GM03348 (cell line): ENCODE data around the gene RAC3.

ENCODE experiments used
- DNase-seq: peaks from one replicate; pipeline ENCODE4 v3.0.0; 2012; ENCODE audit warnings: low spot score

The RAC3 gene

GRCh38 chr17:82041144-82041814 is 9.8 kb downstream of the RAC3 start:
- no peak for DNase-seq

GRCh38 chr17:82042649-82043048 is 11.2 kb downstream of the RAC3 start:
- DNase-seq = no peak

- DNase-seq = no peak
Measured at GRCh38 chr17:82043507-82043906, 12.0 kb downstream of the RAC3 start.

- no peak for DNase-seq
Measured at GRCh38 chr17:82045936-82046484, 14.5 kb downstream of the RAC3 start.

GRCh38 chr17:82046903-82047302 is 15.4 kb downstream of the RAC3 start:
- DNase-seq = no peak

DNA sequence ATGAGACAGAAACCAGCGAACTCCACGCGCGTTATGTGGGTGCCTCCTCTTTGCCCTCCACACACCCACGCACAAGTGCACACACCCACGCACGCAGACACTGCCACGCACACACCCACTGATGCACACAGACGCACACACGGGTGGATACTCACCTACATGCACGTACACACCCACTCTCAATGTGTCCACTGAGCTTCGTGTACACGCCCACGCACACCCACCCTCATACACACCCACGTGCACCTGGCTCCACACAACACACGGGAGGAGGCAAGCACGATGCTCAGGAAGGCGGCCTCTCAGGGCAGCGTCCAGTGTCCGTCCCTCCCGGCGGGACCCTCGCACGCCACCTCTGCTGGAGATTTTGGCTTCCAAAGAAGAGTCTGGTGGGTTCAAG is 15.9 kb downstream of the RAC3 start:
- DNase-seq = no peak

DNA sequence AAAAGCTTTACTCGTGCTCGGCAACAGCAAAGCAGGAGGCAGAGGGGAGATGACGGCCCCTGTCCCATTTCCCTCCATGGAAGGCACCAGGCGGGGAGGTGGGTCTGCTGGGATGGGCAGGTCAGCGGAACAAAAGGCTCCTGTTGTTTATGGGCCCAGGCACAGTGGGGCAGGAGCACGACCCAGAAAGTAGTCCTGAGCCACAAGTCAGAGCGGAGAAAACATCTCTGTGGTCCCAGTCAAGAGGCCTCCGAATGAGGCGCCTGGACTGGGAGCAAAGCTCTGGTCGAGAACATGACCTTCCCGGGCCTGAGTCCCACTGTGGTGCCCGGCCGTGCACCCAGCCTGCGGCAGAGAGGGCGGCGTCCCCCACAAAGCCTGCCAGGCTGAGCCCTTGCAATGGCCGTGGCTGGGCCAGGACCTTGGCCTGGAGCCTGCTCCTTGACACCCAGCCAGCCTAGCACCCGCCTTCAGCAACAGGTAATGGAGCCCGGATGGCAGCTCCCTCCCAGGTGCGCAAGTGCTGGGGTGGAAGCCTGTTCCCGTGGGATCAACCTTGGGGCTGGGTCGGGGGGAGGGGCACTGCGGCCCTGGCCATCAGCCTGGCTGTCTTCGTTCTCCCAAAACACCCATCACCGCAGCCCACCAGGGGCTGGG is 16.6 kb downstream of the RAC3 start:
- DNase-seq = no peak

DNA sequence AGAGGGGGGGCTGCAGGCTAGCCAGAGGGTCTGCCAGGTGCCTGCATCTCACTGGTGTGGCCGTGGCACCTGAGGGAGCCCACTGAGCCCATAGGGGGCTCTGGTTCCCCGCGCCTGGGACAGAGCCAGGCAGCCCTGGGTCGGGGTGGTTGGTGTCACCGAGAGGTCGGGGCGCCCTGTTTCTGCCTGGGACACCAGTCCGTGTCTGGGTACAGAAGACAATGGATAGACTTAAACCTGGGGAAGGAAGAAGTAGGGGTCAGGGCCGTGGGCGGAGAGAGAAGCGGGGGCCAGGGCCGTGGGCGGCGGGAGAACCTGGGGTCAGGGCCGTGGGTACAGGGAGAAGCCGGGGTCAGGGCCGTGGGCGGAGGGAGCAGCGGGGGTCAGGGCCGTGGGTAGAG is 17.1 kb downstream of the RAC3 start:
- DNase-seq = no peak

- no peak for DNase-seq
Measured at GRCh38 chr17:82049106-82049505, 17.6 kb downstream of the RAC3 start.

DNA sequence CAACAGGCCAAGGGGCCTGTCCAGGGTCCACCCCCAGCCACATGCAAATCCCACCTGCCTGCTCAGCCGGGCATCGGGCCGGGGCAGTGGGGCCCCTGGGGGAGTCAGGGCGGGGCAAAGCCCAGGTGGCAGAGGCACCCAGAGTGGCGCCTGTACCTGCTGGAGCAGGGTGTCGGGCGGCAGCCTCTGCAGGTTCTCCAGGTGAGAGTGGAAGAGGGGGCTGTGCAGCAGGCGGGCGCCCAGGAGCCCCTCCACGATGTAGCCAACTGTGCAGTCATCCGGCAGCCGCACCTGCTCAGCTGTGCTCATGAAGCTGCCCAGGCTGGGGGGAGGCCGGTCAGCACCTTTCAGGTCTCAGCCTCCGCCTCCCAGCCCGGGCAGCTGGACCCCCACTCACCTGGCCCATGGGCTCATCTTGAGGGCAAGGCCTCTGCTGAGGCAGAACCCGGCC is 18.1 kb downstream of the RAC3 start:
- DNase-seq = no peak

GRCh38 chr17:82050152-82050760 is 18.8 kb downstream of the RAC3 start:
- no peak for DNase-seq

GRCh38 chr17:82050761-82051641 is 19.5 kb downstream of the RAC3 start:
- DNase-seq = peak; percentile 56

- DNase-seq = peak; percentile 93
Measured at GRCh38 chr17:82051776-82052637, 20.5 kb downstream of the RAC3 start, which contains the start of the genes GPS1 and RFNG. TSS of gene GPS1 (plus strand) at chr17:82051898. CDS start at chr17:82051932, 34 bp downstream. TSS of gene RFNG (minus strand) at chr17:82051811. CDS start at chr17:82051766, 45 bp downstream.

DNA sequence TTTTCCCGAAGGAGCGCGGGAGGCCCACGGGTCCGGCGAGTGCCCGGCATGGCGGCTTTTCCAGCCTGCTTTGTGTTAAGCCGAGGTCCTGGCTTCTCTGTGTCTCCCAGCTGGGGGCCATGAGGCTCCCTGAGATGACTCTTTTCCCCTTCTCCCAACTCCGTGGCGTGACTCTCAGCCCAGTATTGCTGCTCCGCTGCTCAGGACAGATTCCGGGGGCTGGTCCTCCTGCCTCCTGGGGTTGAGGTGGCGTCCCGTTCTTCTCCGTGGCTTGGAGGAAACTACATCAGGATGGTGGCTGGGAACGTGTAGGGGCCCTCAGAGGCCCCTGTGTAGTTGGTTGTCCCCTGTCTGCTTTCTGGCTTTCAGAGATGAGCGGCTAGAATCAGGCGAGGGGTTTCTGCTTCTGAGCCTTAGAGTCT is 21.2 kb downstream of the RAC3 start:
- DNase-seq = peak; percentile 36

- no peak for DNase-seq
Measured at GRCh38 chr17:82053130-82053529, 21.7 kb downstream of the RAC3 start.

DNA sequence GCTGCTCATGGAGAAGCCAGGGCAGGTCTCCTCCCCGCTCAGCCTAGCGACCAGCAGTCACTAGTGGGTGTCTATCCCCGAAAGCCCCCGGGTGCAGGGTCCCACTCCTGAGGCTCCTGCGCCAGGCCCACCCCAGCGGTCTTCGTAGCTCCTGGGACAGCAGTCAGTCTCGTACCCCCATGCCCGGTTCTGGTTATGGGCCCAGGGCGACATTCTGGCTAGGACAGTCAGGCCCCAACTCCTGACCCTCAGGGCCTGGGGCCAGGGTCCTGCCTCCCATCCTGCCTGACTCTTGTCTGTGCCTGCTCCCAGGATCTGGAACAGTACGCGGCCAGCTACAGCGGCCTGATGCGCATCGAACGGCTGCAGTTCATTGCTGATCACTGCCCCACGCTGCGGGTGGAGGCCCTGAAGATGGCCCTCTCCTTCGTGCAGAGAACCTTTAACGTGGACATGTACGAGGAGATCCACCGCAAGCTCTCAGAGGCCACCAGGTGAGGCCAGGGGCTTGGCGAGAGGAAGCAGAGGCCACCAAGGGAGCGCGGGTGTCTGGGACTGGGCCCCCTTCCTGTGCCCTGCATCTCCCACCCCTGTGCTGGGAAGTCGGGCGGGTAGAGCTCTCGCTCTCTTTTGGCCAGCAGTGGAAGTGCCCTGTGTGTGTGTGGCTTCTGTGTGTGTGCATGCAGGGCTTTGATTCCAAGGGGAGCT is 22.2 kb downstream of the RAC3 start:
- no peak for DNase-seq

- DNase-seq = no peak
Measured at GRCh38 chr17:82054351-82055022, 23.0 kb downstream of the RAC3 start.

GRCh38 chr17:82055023-82055964 is 23.8 kb downstream of the RAC3 start:
- no peak for DNase-seq
